Prostate gland (tissue), 2 donors: ENCODE measurements around the gene NIPSNAP3A. TPM values are rescaled to one million over a fixed set of nuclear protein-coding genes. Genes with fewer than 3 reads are reported as not detected.

Experiments used
- DNase-seq: peaks from one replicate; pipeline ENCODE4 v3.0.0-alpha.2; 2019; ENCODE audit warnings: low spot score
- H3K27ac ChIP-seq, 2 donors: fragments of 200-600 bp; sonication (generic); 2 replicates each; pipeline ENCODE4 v1.5.1; 2017 to 2019
- H3K27me3 ChIP-seq: fragments of 200-600 bp; sonication (generic); replicated peaks from 2 replicates; pipeline ENCODE4 v1.5.1; 2019; ENCODE audit not compliant: insufficient read depth
- H3K36me3 ChIP-seq, 2 donors: fragments of 200-600 bp; sonication (generic); 1 replicate in 1 of 2; 2 replicates in 1 of 2; pipeline versions ENCODE4 v1.5.1 to v1.8.1; 2017 to 2019
- H3K4me1 ChIP-seq: fragments of 200-600 bp; sonication (generic); replicated peaks from 2 replicates; pipeline ENCODE4 v1.5.1; 2019
- H3K4me3 ChIP-seq, 2 donors: fragments of 200-600 bp; sonication (generic); 2 replicates each; pipeline ENCODE4 v1.5.1; 2017 to 2019
- H3K9me3 ChIP-seq: fragments of 200-600 bp; sonication (generic); 2 replicates; pipeline ENCODE4 v1.5.1; 2017
- POLR2A ChIP-seq: fragments of 450-650 bp; IDR thresholded peaks from one replicate; pipeline ENCODE4 v1.6.1; 2016; ENCODE audit warnings: antibody characterized with exemption, mild to moderate bottlenecking
- POLR2AphosphoS5 ChIP-seq: sonication (generic); formaldehyde crosslinking; IDR thresholded peaks from one replicate; pipeline ENCODE4 v1.6.1; 2017; ENCODE audit warnings: antibody characterized with exemption
- WGBS: methylation state at CpG from one replicate; pipeline ENCODE4 v1.1.5; 2018; 5-methylcytosine and 5-hydroxymethylcytosine counted together
- intact Hi-C: fragments of 100-400 bp; cut with DNase I; formaldehyde crosslinking; loops from one replicate; pipeline ENCODE4 v1.14.2; 2022
- total RNA-seq, 2 donors: library from RNA; depleted of rRNA; stranded (reverse); fragments of >200 nt; gene quantifications; one replicate each; pipeline ENCODE4 v1.1.0, GENCODE V29; 2016
- TF ChIP-seq, protein P1 (sequence below), 4 experiments: fragments of 200-600 bp in 2 of 4; fragments of 450-650 bp in 2 of 4; sonication (generic) in 2 of 4; IDR thresholded peaks; 1 replicate in 3 of 4; 2 replicates in 1 of 4; pipeline ENCODE4 v1.5.1; 2016 to 2019; ENCODE audit warnings: antibody characterized with exemption in 4 of 4, mild to moderate bottlenecking in 2 of 4, moderate library complexity in 2 of 4

NIPSNAP3A gene
- total RNA-seq, 2 donors from 2014 or later: 14.6 to 18.8 TPM

GRCh38 chr9:104808035-104808614 is 60.6 kb downstream of the NIPSNAP3A start:
- no peak overlapping the region for H3K4me3 ChIP-seq
- H3K27ac ChIP-seq: no peak overlapping the region
- H3K36me3 ChIP-seq: no peaks in the 10 kb centered on the region
- 54% methylated on average over 3 of the region's 3 CpGs for WGBS
- no peak for DNase-seq
- intact Hi-C loops: loop anchor here (10.0 kb wide), 1 partner anchor 607 kb away; no protein-coding TSS in a partner anchor
- TF ChIP-seq POLR2AphosphoS5 (no peak), POLR2A (no peak)
- TF ChIP-seq, protein P1, sequence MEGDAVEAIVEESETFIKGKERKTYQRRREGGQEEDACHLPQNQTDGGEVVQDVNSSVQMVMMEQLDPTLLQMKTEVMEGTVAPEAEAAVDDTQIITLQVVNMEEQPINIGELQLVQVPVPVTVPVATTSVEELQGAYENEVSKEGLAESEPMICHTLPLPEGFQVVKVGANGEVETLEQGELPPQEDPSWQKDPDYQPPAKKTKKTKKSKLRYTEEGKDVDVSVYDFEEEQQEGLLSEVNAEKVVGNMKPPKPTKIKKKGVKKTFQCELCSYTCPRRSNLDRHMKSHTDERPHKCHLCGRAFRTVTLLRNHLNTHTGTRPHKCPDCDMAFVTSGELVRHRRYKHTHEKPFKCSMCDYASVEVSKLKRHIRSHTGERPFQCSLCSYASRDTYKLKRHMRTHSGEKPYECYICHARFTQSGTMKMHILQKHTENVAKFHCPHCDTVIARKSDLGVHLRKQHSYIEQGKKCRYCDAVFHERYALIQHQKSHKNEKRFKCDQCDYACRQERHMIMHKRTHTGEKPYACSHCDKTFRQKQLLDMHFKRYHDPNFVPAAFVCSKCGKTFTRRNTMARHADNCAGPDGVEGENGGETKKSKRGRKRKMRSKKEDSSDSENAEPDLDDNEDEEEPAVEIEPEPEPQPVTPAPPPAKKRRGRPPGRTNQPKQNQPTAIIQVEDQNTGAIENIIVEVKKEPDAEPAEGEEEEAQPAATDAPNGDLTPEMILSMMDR (IDR thresholded peaks at IDR 0.05): no peak
- no peaks in the 10 kb centered on the region for H3K9me3 ChIP-seq
- H3K27me3 ChIP-seq: no peaks in the 10 kb centered on the region
- H3K4me1 ChIP-seq: no peaks in the 10 kb centered on the region

Other genes with a start within 250 kb of the NIPSNAP3A start
- not detected for gene OR13F1, start 243.4 kb upstream of the NIPSNAP3A start, total RNA-seq
- gene OR13C4, start 220.5 kb upstream of the NIPSNAP3A start, total RNA-seq: not detected
- not detected for gene OR13C3, start 210.8 kb upstream of the NIPSNAP3A start, total RNA-seq
- not detected for gene OR13C8, start 178.5 kb upstream of the NIPSNAP3A start, total RNA-seq
- gene OR13C5, start 148.3 kb upstream of the NIPSNAP3A start, total RNA-seq: not detected
- gene OR13C2, start 142.1 kb upstream of the NIPSNAP3A start, total RNA-seq: not detected
- not detected for gene OR13C9, start 129.5 kb upstream of the NIPSNAP3A start, total RNA-seq
- not detected for gene OR13D1, start 53.2 kb upstream of the NIPSNAP3A start, total RNA-seq
- 1 to 10 TPM; 2.4 to 3.6 TPM for gene NIPSNAP3B, start 16.4 kb downstream of the NIPSNAP3A start, total RNA-seq
- 10 to 100 TPM; 11.0 to 63.7 TPM for gene ABCA1, start 180.5 kb downstream of the NIPSNAP3A start, total RNA-seq